Measurements from ENCODE around the gene CHAF1A.

DNA sequence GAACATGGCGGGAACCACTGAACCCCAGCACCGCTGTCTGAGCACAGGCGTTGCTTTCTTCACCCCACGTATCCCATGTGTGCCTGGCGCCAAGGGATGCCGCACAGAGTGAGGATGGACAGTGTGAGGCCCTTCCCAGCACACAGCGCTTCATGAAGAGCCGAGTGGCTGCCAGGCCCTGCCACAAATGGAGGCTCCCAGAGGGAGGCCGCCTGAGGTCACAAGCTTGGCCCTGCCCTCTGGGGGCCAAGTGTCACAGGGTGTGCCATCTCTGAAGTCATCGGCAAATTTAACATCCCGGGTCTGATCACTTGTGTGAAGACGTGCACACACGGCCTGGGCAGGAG is 34.7 kb upstream of the CHAF1A start:
- no peak for TF ChIP-seq EP300 (IDR thresholded peaks at IDR 0.05)
- TF ChIP-seq, protein P1, sequence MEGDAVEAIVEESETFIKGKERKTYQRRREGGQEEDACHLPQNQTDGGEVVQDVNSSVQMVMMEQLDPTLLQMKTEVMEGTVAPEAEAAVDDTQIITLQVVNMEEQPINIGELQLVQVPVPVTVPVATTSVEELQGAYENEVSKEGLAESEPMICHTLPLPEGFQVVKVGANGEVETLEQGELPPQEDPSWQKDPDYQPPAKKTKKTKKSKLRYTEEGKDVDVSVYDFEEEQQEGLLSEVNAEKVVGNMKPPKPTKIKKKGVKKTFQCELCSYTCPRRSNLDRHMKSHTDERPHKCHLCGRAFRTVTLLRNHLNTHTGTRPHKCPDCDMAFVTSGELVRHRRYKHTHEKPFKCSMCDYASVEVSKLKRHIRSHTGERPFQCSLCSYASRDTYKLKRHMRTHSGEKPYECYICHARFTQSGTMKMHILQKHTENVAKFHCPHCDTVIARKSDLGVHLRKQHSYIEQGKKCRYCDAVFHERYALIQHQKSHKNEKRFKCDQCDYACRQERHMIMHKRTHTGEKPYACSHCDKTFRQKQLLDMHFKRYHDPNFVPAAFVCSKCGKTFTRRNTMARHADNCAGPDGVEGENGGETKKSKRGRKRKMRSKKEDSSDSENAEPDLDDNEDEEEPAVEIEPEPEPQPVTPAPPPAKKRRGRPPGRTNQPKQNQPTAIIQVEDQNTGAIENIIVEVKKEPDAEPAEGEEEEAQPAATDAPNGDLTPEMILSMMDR (IDR thresholded peaks at IDR 0.05), result no peak
- no peak for TF ChIP-seq POLR2A (IDR thresholded peaks at IDR 0.05)
- TF ChIP-seq POLR2AphosphoS5 (IDR thresholded peaks at IDR 0.05), result peak in 1 of 4 donors; percentile 4
